ENCODE measurements around the gene ADAMTS2. TPM values are rescaled to one million over a fixed set of nuclear protein-coding genes. Genes with fewer than 3 reads are reported as not detected.

ADAMTS2 gene
- total and polyA plus RNA-seq, 2 donors (not counting 3 experiments of a cell fraction or from before 2014, with no cell fraction given): not detected

- dilution Hi-C loops (cut with MboI; ENCODE audit: extremely low pct_ligation_motif_present, low sequenced_read_pairs): no loop called here
- no peaks in the 10 kb centered on the region for H3K4me1 ChIP-seq (ENCODE audit: control insufficient read depth, extremely low read depth, insufficient read depth, low read length)
- TF ChIP-seq POLR2AphosphoS5 (IDR thresholded peaks at IDR 0.05; ENCODE audit: insufficient read depth, low read depth, low read length) (no peak), MYC (IDR thresholded peaks at IDR 0.05; ENCODE audit: low read depth, low read length) (no peak), POLR2A (IDR thresholded peaks at IDR 0.05; ENCODE audit: low read depth, low read length) (no peak), FOS (IDR thresholded peaks at IDR 0.05; ENCODE audit: borderline replicate concordance, insufficient read depth, low read length) (no peak), JUN (IDR thresholded peaks at IDR 0.05; ENCODE audit: borderline replicate concordance, insufficient read depth, insufficient read length, low read depth) (no peak), GATA2 (IDR thresholded peaks at IDR 0.05; ENCODE audit: insufficient read depth, insufficient read length, low read depth, low read length) (no peak)
- no peak overlapping the region for H2AFZ ChIP-seq (ENCODE audit: low read depth, low read length)
- H3K27me3 ChIP-seq (ENCODE audit: control insufficient read depth in 2 of 2, insufficient read depth in 2 of 2, low read length in 2 of 2): no peaks in the 10 kb centered on the region
- no peaks in the 10 kb centered on the region for H3K9me1 ChIP-seq (replicated peaks; ENCODE audit: control insufficient read depth, extremely low read depth, insufficient read depth, low read length)
- H3K27ac ChIP-seq (ENCODE audit: insufficient read depth, low read depth, low read length): no peak overlapping the region
- DNase-seq (ENCODE audit: low read depth, low spot score) (no peak), FAIRE-seq (no peak)
- H3K9me3 ChIP-seq (replicated peaks; ENCODE audit: control insufficient read depth, insufficient read depth, low read length): peaks cover 2% of the 10 kb centered on the region
- no peak overlapping the region for H3K4me3 ChIP-seq (replicated peaks in 1 of 3; ENCODE audit: insufficient read depth in 1 of 3, low read depth in 1 of 3, low read length in 3 of 3)
- H3K36me3 ChIP-seq (ENCODE audit: control insufficient read depth in 2 of 2, extremely low read depth in 1 of 2, insufficient read depth in 2 of 2, low read length in 2 of 2): no peaks in the 10 kb centered on the region
- intact Hi-C loops (cut with micrococcal nuclease): no loop called here
- no peak overlapping the region for H3K9ac ChIP-seq (replicated peaks; ENCODE audit: extremely low read depth, insufficient read depth, low read length)
- H3K4me2 ChIP-seq (ENCODE audit: insufficient read depth, low read length): no peak overlapping the region
- BruUV-seq (replicated peaks): no TSS peak
- ChIA-PET CTCF (no interaction called here), POLR2A (no interaction called here)
- no peaks in the 10 kb centered on the region for H4K20me1 ChIP-seq (replicated peaks; ENCODE audit: control insufficient read depth, extremely low read depth, insufficient read depth, low read length)
- H3K79me2 ChIP-seq (ENCODE audit: control insufficient read depth, insufficient read depth, low read length): no peaks in the 10 kb centered on the region
These were observed 38.1 kb downstream of the ADAMTS2 start for GRCh38 chr5:179307013-179307800.

- Histone ChIP-seq H3K9me1 (replicated peaks; ENCODE audit: control insufficient read depth, extremely low read depth, insufficient read depth, low read length) (no peaks in the 10 kb centered on the region), H3K36me3 (ENCODE audit: control insufficient read depth in 2 of 2, extremely low read depth in 1 of 2, insufficient read depth in 2 of 2, low read length in 2 of 2) (no peaks in the 10 kb centered on the region), H3K9ac (replicated peaks; ENCODE audit: extremely low read depth, insufficient read depth, low read length) (no peak overlapping the region), H3K4me2 (ENCODE audit: insufficient read depth, low read length) (no peak overlapping the region), H3K27ac (ENCODE audit: insufficient read depth, low read depth, low read length) (no peak overlapping the region), H3K27me3 (ENCODE audit: control insufficient read depth in 2 of 2, insufficient read depth in 2 of 2, low read length in 2 of 2) (no peaks in the 10 kb centered on the region), H3K9me3 (replicated peaks; ENCODE audit: control insufficient read depth, insufficient read depth, low read length) (peaks cover 4% of the 10 kb centered on the region), H3K4me1 (ENCODE audit: control insufficient read depth, extremely low read depth, insufficient read depth, low read length) (no peaks in the 10 kb centered on the region), H3K4me3 (replicated peaks in 1 of 3; ENCODE audit: insufficient read depth in 1 of 3, low read depth in 1 of 3, low read length in 3 of 3) (no peak overlapping the region), H3K79me2 (ENCODE audit: control insufficient read depth, insufficient read depth, low read length) (no peaks in the 10 kb centered on the region), H2AFZ (ENCODE audit: low read depth, low read length) (no peak overlapping the region), H4K20me1 (replicated peaks; ENCODE audit: control insufficient read depth, extremely low read depth, insufficient read depth, low read length) (no peaks in the 10 kb centered on the region)
- FAIRE-seq (no peak), DNase-seq (ENCODE audit: low read depth, low spot score) (no peak)
- dilution Hi-C loops (cut with MboI; ENCODE audit: extremely low pct_ligation_motif_present, low sequenced_read_pairs): no loop called here
- no peak for TF ChIP-seq MAX (IDR thresholded peaks at IDR 0.05; ENCODE audit: insufficient read depth, insufficient read length)
- TF ChIP-seq EZH2 (IDR thresholded peaks at IDR 0.05; ENCODE audit: borderline replicate concordance, low read depth, low read length, severe bottlenecking): no peak
- no peak for TF ChIP-seq CTCF (IDR thresholded peaks at IDR 0.05; ENCODE audit: extremely low read depth in 1 of 2, insufficient read depth in 1 of 2, low read depth in 1 of 2, low read length in 2 of 2)
- TF ChIP-seq GATA2 (IDR thresholded peaks at IDR 0.05; ENCODE audit: insufficient read depth, insufficient read length, low read depth, low read length): no peak
- no peak for TF ChIP-seq POLR2A (IDR thresholded peaks at IDR 0.05; ENCODE audit: low read depth, low read length)
- no peak for TF ChIP-seq FOS (IDR thresholded peaks at IDR 0.05; ENCODE audit: borderline replicate concordance, insufficient read depth, low read length)
- no TSS peak for BruUV-seq (replicated peaks)
- CTCF ChIA-PET: no interaction called here
- POLR2A ChIA-PET: no interaction called here
- intact Hi-C loops (cut with micrococcal nuclease): no loop called here
These were observed 38.9 kb downstream of the ADAMTS2 start for GRCh38 chr5:179306191-179307012.
